OCI-LY1 (cell line): ENCODE results near the gene TEX53.

Experiments used
- H2AFZ ChIP-seq: fragments of 200-600 bp; sonication (generic), shearing (Covaris generic); 2 replicates; pipeline ENCODE4 v1.6.0; 2014; ENCODE audit warnings: antibody characterized with exemption, mild to moderate bottlenecking, low read length
- H3F3A ChIP-seq: fragments of 200-600 bp; sonication (generic), shearing (Covaris generic); 2 replicates; pipeline ENCODE4 v1.6.0; 2014; ENCODE audit warnings: mild to moderate bottlenecking, antibody characterized with exemption, low read length, moderate library complexity; ENCODE audit not compliant: insufficient read depth
- H3K27ac ChIP-seq: fragments of 200-600 bp; sonication (generic); 2 replicates; pipeline ENCODE4 v1.5.1; 2014; ENCODE audit warnings: low read length, mixed run types, mild to moderate bottlenecking, low read depth; ENCODE audit not compliant: poor library complexity, severe bottlenecking
- H3K27me3 ChIP-seq: fragments of 200-600 bp; sonication (generic); 2 replicates; pipeline ENCODE4 v1.6.0; 2014; ENCODE audit warnings: antibody characterized with exemption, mild to moderate bottlenecking, low read length, moderate library complexity; ENCODE audit not compliant: insufficient read depth
- H3K36me3 ChIP-seq: fragments of 200-600 bp; sonication (generic); 2 replicates; pipeline ENCODE4 v1.6.1; 2014; ENCODE audit warnings: mild to moderate bottlenecking, antibody characterized with exemption, low read length, moderate library complexity, mixed read lengths; ENCODE audit not compliant: insufficient read depth
- H3K4me1 ChIP-seq: fragments of 200-600 bp; sonication (generic); 2 replicates; pipeline ENCODE4 v1.5.1; 2014; ENCODE audit warnings: mild to moderate bottlenecking, low read length, moderate library complexity; ENCODE audit not compliant: insufficient read depth, severe bottlenecking
- H3K4me2 ChIP-seq: fragments of 200-600 bp; sonication (generic), shearing (Covaris generic); 2 replicates; pipeline ENCODE4 v1.6.1; 2014; ENCODE audit warnings: low read length
- H3K4me3 ChIP-seq: fragments of 200-600 bp; sonication (generic); 2 replicates; pipeline ENCODE4 v1.5.1; 2014; ENCODE audit warnings: low read length, low read depth, mild to moderate bottlenecking, mixed read lengths; ENCODE audit not compliant: poor library complexity, severe bottlenecking
- H3K79me2 ChIP-seq: fragments of 200-600 bp; shearing (Covaris generic); 2 replicates; pipeline ENCODE4 v1.6.1; 2016; ENCODE audit warnings: mixed run types, low read length, mixed read lengths; ENCODE audit not compliant: insufficient read depth
- H3K9ac ChIP-seq: fragments of 200-600 bp; sonication (generic), shearing (Covaris generic); 2 replicates; pipeline ENCODE4 v1.6.1; 2014; ENCODE audit warnings: mild to moderate bottlenecking, low read length, mixed read lengths
- H3K9me2 ChIP-seq: fragments of 200-600 bp; sonication (generic), shearing (Covaris generic); 2 replicates; pipeline ENCODE4 v1.6.1; 2014; ENCODE audit warnings: low read depth, mild to moderate bottlenecking, low read length, mixed read lengths
- H3K9me3 ChIP-seq: fragments of 200-600 bp; shearing (Covaris generic); 2 replicates; pipeline ENCODE4 v1.6.1; 2014; ENCODE audit warnings: low read length, mixed read lengths
- H4K20me1 ChIP-seq: fragments of 200-600 bp; sonication (generic), shearing (Covaris generic); 2 replicates; pipeline ENCODE4 v1.6.0; 2016; ENCODE audit warnings: mild to moderate bottlenecking, low read length; ENCODE audit not compliant: insufficient read depth
- EZH2 ChIP-seq: fragments of 200-600 bp; sonication (generic), shearing (Covaris generic); IDR thresholded peaks from 2 replicates; pipeline ENCODE4 v1.8.0; 2017; ENCODE audit warnings: borderline replicate concordance, mixed run types, mild to moderate bottlenecking, antibody characterized with exemption, low read length, moderate library complexity, mixed read lengths
- TF ChIP-seq, protein P1 (sequence below): fragments of 200-600 bp; sonication (generic), shearing (Covaris generic); IDR thresholded peaks from 2 replicates; pipeline ENCODE4 v1.5.1; 2017; ENCODE audit warnings: mild to moderate bottlenecking, antibody characterized with exemption, low read length, moderate library complexity, mixed read lengths

TEX53 gene

GRCh38 chr9:114694719-114695269 is 37.2 kb upstream of the TEX53 start:
- TF ChIP-seq EZH2, result no peak
- TF ChIP-seq, protein P1, sequence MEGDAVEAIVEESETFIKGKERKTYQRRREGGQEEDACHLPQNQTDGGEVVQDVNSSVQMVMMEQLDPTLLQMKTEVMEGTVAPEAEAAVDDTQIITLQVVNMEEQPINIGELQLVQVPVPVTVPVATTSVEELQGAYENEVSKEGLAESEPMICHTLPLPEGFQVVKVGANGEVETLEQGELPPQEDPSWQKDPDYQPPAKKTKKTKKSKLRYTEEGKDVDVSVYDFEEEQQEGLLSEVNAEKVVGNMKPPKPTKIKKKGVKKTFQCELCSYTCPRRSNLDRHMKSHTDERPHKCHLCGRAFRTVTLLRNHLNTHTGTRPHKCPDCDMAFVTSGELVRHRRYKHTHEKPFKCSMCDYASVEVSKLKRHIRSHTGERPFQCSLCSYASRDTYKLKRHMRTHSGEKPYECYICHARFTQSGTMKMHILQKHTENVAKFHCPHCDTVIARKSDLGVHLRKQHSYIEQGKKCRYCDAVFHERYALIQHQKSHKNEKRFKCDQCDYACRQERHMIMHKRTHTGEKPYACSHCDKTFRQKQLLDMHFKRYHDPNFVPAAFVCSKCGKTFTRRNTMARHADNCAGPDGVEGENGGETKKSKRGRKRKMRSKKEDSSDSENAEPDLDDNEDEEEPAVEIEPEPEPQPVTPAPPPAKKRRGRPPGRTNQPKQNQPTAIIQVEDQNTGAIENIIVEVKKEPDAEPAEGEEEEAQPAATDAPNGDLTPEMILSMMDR, result no peak
- H4K20me1 ChIP-seq, result no peaks in the 10 kb centered on the region
- H3K4me2 ChIP-seq, result no peak overlapping the region
- no peaks in the 10 kb centered on the region for H3K9me2 ChIP-seq
- H3K9me3 ChIP-seq, result no peaks in the 10 kb centered on the region
- no peaks in the 10 kb centered on the region for H3F3A ChIP-seq
- no peak overlapping the region for H3K9ac ChIP-seq
- H3K4me3 ChIP-seq, result no peak overlapping the region
- no peaks in the 10 kb centered on the region for H3K27me3 ChIP-seq
- H3K27ac ChIP-seq, result no peak overlapping the region
- H3K4me1 ChIP-seq, result no peaks in the 10 kb centered on the region
- H3K36me3 ChIP-seq, result no peaks in the 10 kb centered on the region
- no peaks in the 10 kb centered on the region for H3K79me2 ChIP-seq
- no peak overlapping the region for H2AFZ ChIP-seq

GRCh38 chr9:114694146-114694545 is 36.5 kb upstream of the TEX53 start:
- H3K4me2 ChIP-seq, result no peak overlapping the region
- no peaks in the 10 kb centered on the region for H3K4me1 ChIP-seq
- H4K20me1 ChIP-seq, result no peaks in the 10 kb centered on the region
- H3F3A ChIP-seq, result no peaks in the 10 kb centered on the region
- no peak overlapping the region for H2AFZ ChIP-seq
- H3K79me2 ChIP-seq, result no peaks in the 10 kb centered on the region
- H3K4me3 ChIP-seq, result no peak overlapping the region
- TF ChIP-seq EZH2, result no peak
- TF ChIP-seq, protein P1, result no peak
- H3K36me3 ChIP-seq, result no peaks in the 10 kb centered on the region
- no peak overlapping the region for H3K27ac ChIP-seq
- no peak overlapping the region for H3K9ac ChIP-seq
- no peaks in the 10 kb centered on the region for H3K27me3 ChIP-seq
- no peaks in the 10 kb centered on the region for H3K9me3 ChIP-seq
- H3K9me2 ChIP-seq, result no peaks in the 10 kb centered on the region

GRCh38 chr9:114693248-114693855 is 35.7 kb upstream of the TEX53 start:
- Histone ChIP-seq H3K27me3 (no peaks in the 10 kb centered on the region), H3K9me3 (no peaks in the 10 kb centered on the region), H3K4me2 (no peak overlapping the region), H2AFZ (no peak overlapping the region), H3F3A (no peaks in the 10 kb centered on the region), H3K9me2 (no peaks in the 10 kb centered on the region), H4K20me1 (no peaks in the 10 kb centered on the region), H3K9ac (no peak overlapping the region), H3K4me3 (no peak overlapping the region), H3K4me1 (no peaks in the 10 kb centered on the region), H3K79me2 (no peaks in the 10 kb centered on the region), H3K36me3 (no peaks in the 10 kb centered on the region), H3K27ac (no peak overlapping the region)
- TF ChIP-seq EZH2, result no peak
- TF ChIP-seq, protein P1, result no peak
